Measurements from ENCODE around the gene RALGAPA2. TPM values are rescaled to one million over a fixed set of nuclear protein-coding genes. Genes with fewer than 3 reads are reported as not detected.

RALGAPA2 gene
- total RNA-seq, 1 experiment from 2014 or later = 26.3 TPM

DNA sequence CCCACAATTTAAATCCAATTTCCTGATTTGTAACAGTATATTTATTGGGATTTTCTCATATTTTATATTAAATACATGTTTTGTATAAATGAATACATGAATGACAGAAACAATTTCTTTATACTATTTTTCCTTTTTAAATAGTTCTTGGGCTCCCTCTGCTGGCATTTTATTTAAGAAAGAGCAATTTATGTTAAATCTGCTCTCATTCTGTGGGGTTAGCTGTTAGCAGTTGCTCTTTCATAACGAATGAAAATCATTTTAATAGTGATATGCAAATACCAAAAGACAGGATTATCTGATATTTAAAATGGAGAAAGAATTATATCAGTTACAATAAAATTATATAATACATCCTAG is 118.3 kb downstream of the RALGAPA2 start:
- intact Hi-C loops (cut with micrococcal nuclease; ENCODE audit: unreplicated experiment) = no loop called here
- no TSS peak for BruUV-seq (replicated peaks)
- Mint-ChIP-seq H3K27ac (ENCODE audit: unreplicated experiment) (no peak overlapping the region), H3K27me3 (ENCODE audit: unreplicated experiment) (no peaks in the 10 kb centered on the region), H3K4me1 (ENCODE audit: low read depth, unreplicated experiment) (no peaks in the 10 kb centered on the region), H3K4me3 (ENCODE audit: low read depth, unreplicated experiment) (no peak overlapping the region), H3K36me3 (ENCODE audit: insufficient read depth, unreplicated experiment) (no peaks in the 10 kb centered on the region), H3K9me3 (ENCODE audit: low read depth, unreplicated experiment) (no peaks in the 10 kb centered on the region)
- TF ChIP-seq CTCF (IDR thresholded peaks at IDR 0.05; ENCODE audit: unreplicated experiment) = no peak
- no peak for DNase-seq
- CTCF ChIA-PET = no interaction called here

GRCh38 chr20:20593447-20594170 is 118.8 kb downstream of the RALGAPA2 start:
- Mint-ChIP-seq H3K27me3 (ENCODE audit: unreplicated experiment) (no peaks in the 10 kb centered on the region), H3K9me3 (ENCODE audit: low read depth, unreplicated experiment) (no peaks in the 10 kb centered on the region), H3K4me1 (ENCODE audit: low read depth, unreplicated experiment) (no peaks in the 10 kb centered on the region), H3K4me3 (ENCODE audit: low read depth, unreplicated experiment) (no peak overlapping the region), H3K36me3 (ENCODE audit: insufficient read depth, unreplicated experiment) (no peaks in the 10 kb centered on the region), H3K27ac (ENCODE audit: unreplicated experiment) (no peak overlapping the region)
- no TSS peak for BruUV-seq (replicated peaks)
- no peak for TF ChIP-seq CTCF (IDR thresholded peaks at IDR 0.05; ENCODE audit: unreplicated experiment)
- CTCF ChIA-PET = no interaction called here
- no peak for DNase-seq
- intact Hi-C loops (cut with micrococcal nuclease; ENCODE audit: unreplicated experiment) = no loop called here

DNA sequence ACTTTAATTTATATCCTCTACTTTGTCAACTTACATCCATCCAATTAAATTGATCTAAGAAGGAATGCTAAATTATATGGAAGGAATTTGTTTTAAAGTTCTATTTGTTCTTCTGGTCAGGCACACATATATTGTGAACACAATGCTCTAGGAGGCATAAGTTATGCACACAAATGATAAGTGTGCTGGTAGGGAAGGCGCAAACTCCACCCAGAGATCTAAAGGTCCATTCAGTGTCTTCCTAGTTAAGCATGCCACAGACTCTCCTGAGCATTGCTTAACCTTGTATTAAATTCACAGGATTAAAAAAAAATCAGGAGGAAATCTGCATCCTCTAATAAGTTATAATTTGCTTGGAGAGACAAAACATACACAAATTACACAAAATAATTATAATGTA is 127.3 kb downstream of the RALGAPA2 start:
- CTCF ChIA-PET = no interaction called here
- TF ChIP-seq CTCF (IDR thresholded peaks at IDR 0.05; ENCODE audit: unreplicated experiment) = no peak
- no peaks in the 10 kb centered on the region for H3K27me3 Mint-ChIP-seq (ENCODE audit: unreplicated experiment)
- peaks cover 5% of the 10 kb centered on the region for H3K36me3 Mint-ChIP-seq (ENCODE audit: insufficient read depth, unreplicated experiment)
- intact Hi-C loops (cut with micrococcal nuclease; ENCODE audit: unreplicated experiment) = no loop called here
- no peak overlapping the region for H3K4me3 Mint-ChIP-seq (ENCODE audit: low read depth, unreplicated experiment)
- DNase-seq = no peak
- no peak overlapping the region for H3K27ac Mint-ChIP-seq (ENCODE audit: unreplicated experiment)
- no TSS peak for BruUV-seq (replicated peaks)
- no peaks in the 10 kb centered on the region for H3K4me1 Mint-ChIP-seq (ENCODE audit: low read depth, unreplicated experiment)
- H3K9me3 Mint-ChIP-seq (ENCODE audit: low read depth, unreplicated experiment) = no peaks in the 10 kb centered on the region

DNA sequence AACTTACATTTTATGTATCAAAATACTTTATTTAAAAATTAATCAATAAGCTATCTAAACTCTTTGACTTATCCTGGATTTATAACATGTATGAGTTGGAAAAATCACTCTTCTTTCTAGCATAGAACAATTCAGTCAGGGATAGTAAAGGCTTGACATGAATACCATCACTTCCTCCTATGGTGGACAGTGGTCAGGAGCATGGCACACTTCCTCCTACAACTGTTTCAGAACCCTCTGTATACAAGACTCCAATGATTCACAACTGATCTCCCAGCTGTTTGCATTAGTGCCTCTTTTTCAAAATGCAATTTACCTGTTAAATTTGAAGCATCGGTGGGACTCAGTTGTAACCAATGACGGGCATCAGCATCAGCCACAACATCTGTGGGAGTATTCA is 129.7 kb downstream of the RALGAPA2 start:
- Mint-ChIP-seq H3K36me3 (ENCODE audit: insufficient read depth, unreplicated experiment) (peaks cover 5% of the 10 kb centered on the region), H3K4me3 (ENCODE audit: low read depth, unreplicated experiment) (no peak overlapping the region), H3K9me3 (ENCODE audit: low read depth, unreplicated experiment) (no peaks in the 10 kb centered on the region), H3K27me3 (ENCODE audit: unreplicated experiment) (no peaks in the 10 kb centered on the region), H3K4me1 (ENCODE audit: low read depth, unreplicated experiment) (no peaks in the 10 kb centered on the region), H3K27ac (ENCODE audit: unreplicated experiment) (no peak overlapping the region)
- DNase-seq = no peak
- no TSS peak for BruUV-seq (replicated peaks)
- intact Hi-C loops (cut with micrococcal nuclease; ENCODE audit: unreplicated experiment) = no loop called here
- CTCF ChIA-PET = no interaction called here
- TF ChIP-seq CTCF (IDR thresholded peaks at IDR 0.05; ENCODE audit: unreplicated experiment) = no peak

All from Calu3 (cell line).